ENCODE measurements around the gene LAMB4. TPM values are rescaled to one million over a fixed set of nuclear protein-coding genes. Genes with fewer than 3 reads are reported as not detected.

LAMB4 gene
- total and polyA plus RNA-seq, 2 experiments from 2014 or later: not detected

DNA sequence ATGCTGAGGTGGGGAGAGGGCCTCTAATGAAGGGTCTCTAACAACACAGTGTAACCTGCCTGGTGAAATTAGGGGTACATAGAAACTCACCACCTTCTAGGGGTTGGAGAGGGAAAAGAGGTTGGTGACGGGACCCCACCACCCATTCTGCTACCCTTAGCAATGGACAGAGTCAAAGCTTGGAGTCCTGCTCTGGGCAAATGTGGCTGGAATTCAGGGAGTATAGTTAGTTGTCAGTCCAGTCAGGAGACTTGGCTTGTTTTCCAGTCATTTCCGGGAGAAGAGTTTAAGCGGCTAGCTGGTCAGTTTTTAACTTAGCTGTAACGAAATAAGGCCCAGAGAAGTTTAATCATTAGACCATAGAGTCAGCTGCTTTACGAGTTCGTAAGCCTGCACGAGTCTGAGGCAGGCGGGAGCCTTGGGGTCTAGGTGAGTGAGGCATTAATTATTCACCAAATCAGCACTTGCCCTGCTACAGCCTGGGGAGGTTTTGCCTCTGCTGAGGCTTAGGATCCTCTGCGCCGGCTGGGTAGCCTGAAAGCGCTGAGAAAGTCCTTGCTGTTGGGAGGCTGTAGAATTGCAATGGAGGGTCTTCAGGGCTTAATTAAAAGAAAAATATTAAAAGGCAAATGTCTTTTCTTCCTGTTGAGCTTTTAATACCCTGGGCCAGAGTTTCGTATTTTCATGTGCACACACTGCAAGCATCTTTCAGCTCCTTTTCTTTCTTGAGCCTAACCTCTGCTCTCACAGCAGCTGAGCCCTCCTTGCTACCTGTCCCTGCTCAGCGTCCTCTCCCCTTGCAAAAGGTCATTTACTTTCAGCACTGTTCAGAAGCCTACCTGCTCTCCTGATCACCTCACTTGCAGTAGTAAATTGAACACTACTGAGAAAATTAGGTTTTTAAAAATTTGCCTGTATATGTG, 125.7 kb downstream of the LAMB4 start:
- H3K36me3 ChIP-seq (ENCODE audit: insufficient read depth): no peaks in the 10 kb centered on the region
- Mint-ChIP-seq H3K27ac (no peak overlapping the region), H3K4me3 (peak overlapping the region; percentile 86), H3K9me3 (peaks cover 4% of the 10 kb centered on the region; the same call in 2 of the 3 replicates), H3K27me3 (ENCODE audit: insufficient read depth, low read depth, poor library complexity) (peaks cover 67% of the 10 kb centered on the region), H3K36me3 (ENCODE audit: low read depth) (no peaks in the 10 kb centered on the region; the same call in 2 of the 3 replicates), H3K4me1 (peaks cover 21% of the 10 kb centered on the region)
- peak; percentile 54 for DNase-seq (ENCODE audit: low spot score)
- peak overlapping the region; percentile 92 for H3K4me3 ChIP-seq
- no peaks in the 10 kb centered on the region; the same call in 1 of the 2 replicates for H4K20me1 ChIP-seq (replicated peaks; ENCODE audit: insufficient read depth)
- peaks cover 6% of the 10 kb centered on the region; the same call in 1 of the 2 replicates for H3F3A ChIP-seq (replicated peaks; ENCODE audit: low read depth)
- TF ChIP-seq, protein P1, sequence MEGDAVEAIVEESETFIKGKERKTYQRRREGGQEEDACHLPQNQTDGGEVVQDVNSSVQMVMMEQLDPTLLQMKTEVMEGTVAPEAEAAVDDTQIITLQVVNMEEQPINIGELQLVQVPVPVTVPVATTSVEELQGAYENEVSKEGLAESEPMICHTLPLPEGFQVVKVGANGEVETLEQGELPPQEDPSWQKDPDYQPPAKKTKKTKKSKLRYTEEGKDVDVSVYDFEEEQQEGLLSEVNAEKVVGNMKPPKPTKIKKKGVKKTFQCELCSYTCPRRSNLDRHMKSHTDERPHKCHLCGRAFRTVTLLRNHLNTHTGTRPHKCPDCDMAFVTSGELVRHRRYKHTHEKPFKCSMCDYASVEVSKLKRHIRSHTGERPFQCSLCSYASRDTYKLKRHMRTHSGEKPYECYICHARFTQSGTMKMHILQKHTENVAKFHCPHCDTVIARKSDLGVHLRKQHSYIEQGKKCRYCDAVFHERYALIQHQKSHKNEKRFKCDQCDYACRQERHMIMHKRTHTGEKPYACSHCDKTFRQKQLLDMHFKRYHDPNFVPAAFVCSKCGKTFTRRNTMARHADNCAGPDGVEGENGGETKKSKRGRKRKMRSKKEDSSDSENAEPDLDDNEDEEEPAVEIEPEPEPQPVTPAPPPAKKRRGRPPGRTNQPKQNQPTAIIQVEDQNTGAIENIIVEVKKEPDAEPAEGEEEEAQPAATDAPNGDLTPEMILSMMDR (conservative IDR thresholded peaks at IDR 0.05; ENCODE audit: low read depth in 2 of 2): no peak
- TF ChIP-seq ETS1 (IDR thresholded peaks at IDR 0.05): no peak
- no peak for TF ChIP-seq ZNF331 (CRISPR knock-in tag; IDR thresholded peaks at IDR 0.05; ENCODE audit: low read depth)
- TF ChIP-seq REST (IDR thresholded peaks at IDR 0.05; ENCODE audit: unreplicated experiment): no peak
- TF ChIP-seq CREB1 (CRISPR knock-in tag; IDR thresholded peaks at IDR 0.05; ENCODE audit: low read depth): no peak
- no peak for TF ChIP-seq EZH2 (IDR thresholded peaks at IDR 0.05; ENCODE audit: low read depth, unreplicated experiment)
- no peak for TF ChIP-seq STAT1 (IDR thresholded peaks at IDR 0.05; ENCODE audit: unreplicated experiment)
- TF ChIP-seq, protein P2, sequence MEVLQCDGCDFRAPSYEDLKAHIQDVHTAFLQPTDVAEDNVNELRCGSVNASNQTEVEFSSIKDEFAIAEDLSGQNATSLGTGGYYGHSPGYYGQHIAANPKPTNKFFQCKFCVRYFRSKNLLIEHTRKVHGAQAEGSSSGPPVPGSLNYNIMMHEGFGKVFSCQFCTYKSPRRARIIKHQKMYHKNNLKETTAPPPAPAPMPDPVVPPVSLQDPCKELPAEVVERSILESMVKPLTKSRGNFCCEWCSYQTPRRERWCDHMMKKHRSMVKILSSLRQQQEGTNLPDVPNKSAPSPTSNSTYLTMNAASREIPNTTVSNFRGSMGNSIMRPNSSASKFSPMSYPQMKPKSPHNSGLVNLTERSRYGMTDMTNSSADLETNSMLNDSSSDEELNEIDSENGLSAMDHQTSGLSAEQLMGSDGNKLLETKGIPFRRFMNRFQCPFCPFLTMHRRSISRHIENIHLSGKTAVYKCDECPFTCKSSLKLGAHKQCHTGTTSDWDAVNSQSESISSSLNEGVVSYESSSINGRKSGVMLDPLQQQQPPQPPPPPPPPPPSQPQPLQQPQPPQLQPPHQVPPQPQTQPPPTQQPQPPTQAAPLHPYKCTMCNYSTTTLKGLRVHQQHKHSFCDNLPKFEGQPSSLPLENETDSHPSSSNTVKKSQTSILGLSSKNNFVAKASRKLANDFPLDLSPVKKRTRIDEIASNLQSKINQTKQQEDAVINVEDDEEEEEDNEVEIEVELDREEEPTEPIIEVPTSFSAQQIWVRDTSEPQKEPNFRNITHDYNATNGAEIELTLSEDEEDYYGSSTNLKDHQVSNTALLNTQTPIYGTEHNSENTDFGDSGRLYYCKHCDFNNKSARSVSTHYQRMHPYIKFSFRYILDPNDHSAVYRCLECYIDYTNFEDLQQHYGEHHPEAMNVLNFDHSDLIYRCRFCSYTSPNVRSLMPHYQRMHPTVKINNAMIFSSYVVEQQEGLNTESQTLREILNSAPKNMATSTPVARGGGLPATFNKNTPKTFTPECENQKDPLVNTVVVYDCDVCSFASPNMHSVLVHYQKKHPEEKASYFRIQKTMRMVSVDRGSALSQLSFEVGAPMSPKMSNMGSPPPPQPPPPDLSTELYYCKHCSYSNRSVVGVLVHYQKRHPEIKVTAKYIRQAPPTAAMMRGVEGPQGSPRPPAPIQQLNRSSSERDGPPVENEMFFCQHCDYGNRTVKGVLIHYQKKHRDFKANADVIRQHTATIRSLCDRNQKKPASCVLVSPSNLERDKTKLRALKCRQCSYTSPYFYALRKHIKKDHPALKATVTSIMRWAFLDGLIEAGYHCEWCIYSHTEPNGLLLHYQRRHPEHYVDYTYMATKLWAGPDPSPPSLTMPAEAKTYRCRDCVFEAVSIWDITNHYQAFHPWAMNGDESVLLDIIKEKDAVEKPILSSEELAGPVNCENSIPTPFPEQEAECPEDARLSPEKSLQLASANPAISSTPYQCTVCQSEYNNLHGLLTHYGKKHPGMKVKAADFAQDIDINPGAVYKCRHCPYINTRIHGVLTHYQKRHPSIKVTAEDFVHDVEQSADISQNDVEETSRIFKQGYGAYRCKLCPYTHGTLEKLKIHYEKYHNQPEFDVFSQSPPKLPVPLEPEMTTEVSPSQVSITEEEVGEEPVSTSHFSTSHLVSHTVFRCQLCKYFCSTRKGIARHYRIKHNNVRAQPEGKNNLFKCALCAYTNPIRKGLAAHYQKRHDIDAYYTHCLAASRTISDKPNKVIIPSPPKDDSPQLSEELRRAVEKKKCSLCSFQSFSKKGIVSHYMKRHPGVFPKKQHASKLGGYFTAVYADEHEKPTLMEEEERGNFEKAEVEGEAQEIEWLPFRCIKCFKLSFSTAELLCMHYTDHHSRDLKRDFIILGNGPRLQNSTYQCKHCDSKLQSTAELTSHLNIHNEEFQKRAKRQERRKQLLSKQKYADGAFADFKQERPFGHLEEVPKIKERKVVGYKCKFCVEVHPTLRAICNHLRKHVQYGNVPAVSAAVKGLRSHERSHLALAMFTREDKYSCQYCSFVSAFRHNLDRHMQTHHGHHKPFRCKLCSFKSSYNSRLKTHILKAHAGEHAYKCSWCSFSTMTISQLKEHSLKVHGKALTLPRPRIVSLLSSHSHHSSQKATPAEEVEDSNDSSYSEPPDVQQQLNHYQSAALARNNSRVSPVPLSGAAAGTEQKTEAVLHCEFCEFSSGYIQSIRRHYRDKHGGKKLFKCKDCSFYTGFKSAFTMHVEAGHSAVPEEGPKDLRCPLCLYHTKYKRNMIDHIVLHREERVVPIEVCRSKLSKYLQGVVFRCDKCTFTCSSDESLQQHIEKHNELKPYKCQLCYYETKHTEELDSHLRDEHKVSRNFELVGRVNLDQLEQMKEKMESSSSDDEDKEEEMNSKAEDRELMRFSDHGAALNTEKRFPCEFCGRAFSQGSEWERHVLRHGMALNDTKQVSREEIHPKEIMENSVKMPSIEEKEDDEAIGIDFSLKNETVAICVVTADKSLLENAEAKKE (CRISPR knock-in tag; IDR thresholded peaks at IDR 0.05): no peak
- TF ChIP-seq POLR2AphosphoS5 (IDR thresholded peaks at IDR 0.05; ENCODE audit: low read depth): no peak
- no peak for TF ChIP-seq EZH2phosphoT487 (IDR thresholded peaks at IDR 0.05; ENCODE audit: unreplicated experiment)
- peaks cover 75% of the 10 kb centered on the region for H3K27me3 ChIP-seq (ENCODE audit: insufficient read depth)
- ATAC-seq: peak; percentile 25
- H3K4me2 ChIP-seq: peak overlapping the region; percentile 98
- no peak overlapping the region for H3K27ac ChIP-seq (ENCODE audit: low read depth)
- peaks cover 20% of the 10 kb centered on the region; the same call in 1 of the 2 replicates for H3K4me1 ChIP-seq (ENCODE audit: insufficient read depth)
- no peak overlapping the region for H2AFZ ChIP-seq
- no peaks in the 10 kb centered on the region for H3K79me2 ChIP-seq (replicated peaks; ENCODE audit: insufficient read depth)
- no peaks in the 10 kb centered on the region for H3K9me2 ChIP-seq (ENCODE audit: insufficient read depth)

All from GM23338 (cell line).